ENCODE measurements around the gene SYPL2. TPM values are rescaled to one million over a fixed set of nuclear protein-coding genes. Genes with fewer than 3 reads are reported as not detected.

SYPL2 gene
- total and polyA plus RNA-seq, 4 donors: 0.31 to 1.4 (median 1.0) TPM

GRCh38 chr1:109479901-109480300 is 13.6 kb downstream of the SYPL2 start:
- Histone ChIP-seq H3K9ac (ENCODE audit: insufficient read depth in 1 of 2, low read length in 2 of 2) (no peak overlapping the region), H3K4me3 (no peak overlapping the region), H3K4me1 (ENCODE audit: control insufficient read depth in 5 of 5, insufficient read depth in 5 of 5, low read length in 5 of 5) (peaks cover 0 to 11% (median 5%) of the 10 kb centered on the region in 5 donors), H3K9me3 (ENCODE audit: control insufficient read depth in 4 of 4, insufficient read depth in 3 of 4, low read length in 3 of 4) (no peaks in the 10 kb centered on the region), H3K36me3 (ENCODE audit: control insufficient read depth in 4 of 4, insufficient read depth in 4 of 4, low read length in 4 of 4) (no peaks in the 10 kb centered on the region), H3K27ac (ENCODE audit: low read depth in 1 of 2, low read length in 1 of 2) (no peak overlapping the region), H3K27me3 (ENCODE audit: control insufficient read depth in 3 of 3, insufficient read depth in 3 of 3, low read length in 2 of 3) (peaks cover 0 to 19% (median 9%) of the 10 kb centered on the region in 3 donors)
- DNase-seq: no peak
- no peak for ATAC-seq (ENCODE audit: insufficient read depth, low FRiP score)
- WGBS, 2 donors: 90 to 91% methylated on average over 3 of the region's 3 CpGs
- no peak for TF ChIP-seq CTCF (IDR thresholded peaks at IDR 0.05; ENCODE audit: control extremely low read depth, extremely low read depth)

- no peak for TF ChIP-seq CTCF (IDR thresholded peaks at IDR 0.05; ENCODE audit: control extremely low read depth, extremely low read depth)
- 75 to 79% methylated on average over 2 of the region's 2 CpGs for WGBS, 2 donors
- Histone ChIP-seq H3K9ac (ENCODE audit: insufficient read depth in 1 of 2, low read length in 2 of 2) (no peak overlapping the region), H3K4me1 (ENCODE audit: control insufficient read depth in 5 of 5, insufficient read depth in 5 of 5, low read length in 5 of 5) (peaks cover 0 to 12% (median 6%) of the 10 kb centered on the region in 5 donors), H3K9me3 (ENCODE audit: control insufficient read depth in 4 of 4, insufficient read depth in 3 of 4, low read length in 3 of 4) (no peaks in the 10 kb centered on the region), H3K27me3 (ENCODE audit: control insufficient read depth in 3 of 3, insufficient read depth in 3 of 3, low read length in 2 of 3) (peaks cover 0 to 12% (median 9%) of the 10 kb centered on the region in 3 donors), H3K27ac (ENCODE audit: low read depth in 1 of 2, low read length in 1 of 2) (no peak overlapping the region), H3K4me3 (no peak overlapping the region), H3K36me3 (ENCODE audit: control insufficient read depth in 4 of 4, insufficient read depth in 4 of 4, low read length in 4 of 4) (no peaks in the 10 kb centered on the region)
- DNase-seq: no peak
- ATAC-seq (ENCODE audit: insufficient read depth, low FRiP score): no peak
Measured at GRCh38 chr1:109481646-109482045, 15.3 kb downstream of the SYPL2 start.

GRCh38 chr1:109482242-109482641 is 15.9 kb downstream of the SYPL2 start:
- H3K4me1 ChIP-seq (ENCODE audit: control insufficient read depth in 5 of 5, insufficient read depth in 5 of 5, low read length in 5 of 5): peaks cover 0 to 16% (median 6%) of the 10 kb centered on the region in 5 donors
- peaks cover 0 to 12% (median 7%) of the 10 kb centered on the region in 3 donors for H3K27me3 ChIP-seq (ENCODE audit: control insufficient read depth in 3 of 3, insufficient read depth in 3 of 3, low read length in 2 of 3)
- no peak overlapping the region for H3K4me3 ChIP-seq
- no peak overlapping the region for H3K9ac ChIP-seq (ENCODE audit: insufficient read depth in 1 of 2, low read length in 2 of 2)
- no peak for TF ChIP-seq CTCF (IDR thresholded peaks at IDR 0.05; ENCODE audit: control extremely low read depth, extremely low read depth)
- H3K36me3 ChIP-seq (ENCODE audit: control insufficient read depth in 4 of 4, insufficient read depth in 4 of 4, low read length in 4 of 4): peaks cover 0 to 2% (median 0%) of the 10 kb centered on the region in 4 donors
- H3K9me3 ChIP-seq (ENCODE audit: control insufficient read depth in 4 of 4, insufficient read depth in 3 of 4, low read length in 3 of 4): no peaks in the 10 kb centered on the region
- ATAC-seq (ENCODE audit: insufficient read depth, low FRiP score) (no peak), DNase-seq (no peak)
- H3K27ac ChIP-seq (ENCODE audit: low read depth in 1 of 2, low read length in 1 of 2): no peak overlapping the region
